Measurements from ENCODE around the gene MYRIP.

MYRIP gene

GRCh38 chr3:40206522-40206921 is 397.1 kb downstream of the MYRIP start:
- no peak overlapping the region for H3K4me2 ChIP-seq (ENCODE audit: low read length)
- no peaks in the 10 kb centered on the region for H3K9me3 ChIP-seq (ENCODE audit: control insufficient read depth, low read length)
- H3K9ac ChIP-seq = no peak overlapping the region
- no peaks in the 10 kb centered on the region for H3K36me3 ChIP-seq (ENCODE audit: control insufficient read depth, insufficient read depth, low read length)
- H3K4me1 ChIP-seq = no peaks in the 10 kb centered on the region
- H3K27me3 ChIP-seq (ENCODE audit: control insufficient read depth, insufficient read depth, low read length) = no peaks in the 10 kb centered on the region
- no peak overlapping the region for H3K4me3 ChIP-seq (ENCODE audit: low read depth, low read length)
- no peak overlapping the region for H3K27ac ChIP-seq
- TF ChIP-seq CTCF (IDR thresholded peaks at IDR 0.05) = no peak
- no peaks in the 10 kb centered on the region for H3K79me2 ChIP-seq
- H2AFZ ChIP-seq = no peak overlapping the region

DNA sequence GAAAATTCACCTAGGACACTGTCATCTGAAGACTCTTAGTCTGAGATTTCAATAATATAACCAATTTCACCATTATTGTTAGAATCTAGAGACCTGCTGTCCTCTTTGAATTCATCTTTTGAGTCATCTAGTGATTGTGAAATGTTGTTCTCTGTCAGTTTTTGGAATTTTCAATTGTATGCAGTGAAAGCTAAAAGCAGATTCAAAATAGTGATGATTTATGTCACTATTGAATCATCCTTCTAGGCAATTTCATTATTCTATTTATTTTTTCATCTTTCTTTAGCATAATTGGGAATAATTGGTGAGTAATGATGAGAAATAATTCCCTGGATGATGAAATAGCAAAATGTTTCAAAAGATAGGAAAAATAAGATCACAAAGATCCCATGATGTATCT is 398.4 kb downstream of the MYRIP start:
- Histone ChIP-seq H3K4me1 (no peaks in the 10 kb centered on the region), H3K4me2 (ENCODE audit: low read length) (no peak overlapping the region), H3K9me3 (ENCODE audit: control insufficient read depth, low read length) (no peaks in the 10 kb centered on the region), H3K9ac (no peak overlapping the region), H2AFZ (no peak overlapping the region), H3K79me2 (no peaks in the 10 kb centered on the region), H3K36me3 (ENCODE audit: control insufficient read depth, insufficient read depth, low read length) (no peaks in the 10 kb centered on the region), H3K4me3 (ENCODE audit: low read depth, low read length) (no peak overlapping the region), H3K27me3 (ENCODE audit: control insufficient read depth, insufficient read depth, low read length) (no peaks in the 10 kb centered on the region), H3K27ac (no peak overlapping the region)
- TF ChIP-seq CTCF (IDR thresholded peaks at IDR 0.05) = no peak

DNA sequence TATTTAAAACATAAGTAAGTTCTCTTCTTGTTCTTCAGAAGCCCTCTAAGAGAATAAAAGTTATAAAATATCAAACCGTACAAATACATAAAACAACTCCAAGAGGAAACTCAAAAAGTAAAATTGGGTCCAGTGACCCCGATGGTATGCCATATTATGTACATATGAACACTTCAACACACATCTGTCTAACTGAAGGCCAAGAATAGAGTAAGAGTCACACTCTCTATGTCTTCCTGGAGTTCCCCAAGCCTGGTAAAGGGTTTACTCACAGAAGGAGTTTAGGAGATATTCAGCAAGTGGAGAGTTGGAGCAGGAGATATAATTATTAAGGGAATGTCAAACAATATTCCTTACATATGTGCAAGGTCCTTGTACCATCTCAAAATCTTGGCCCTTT is 398.8 kb downstream of the MYRIP start:
- no peaks in the 10 kb centered on the region for H3K27me3 ChIP-seq (ENCODE audit: control insufficient read depth, insufficient read depth, low read length)
- H3K9ac ChIP-seq = no peak overlapping the region
- no peaks in the 10 kb centered on the region for H3K9me3 ChIP-seq (ENCODE audit: control insufficient read depth, low read length)
- H3K27ac ChIP-seq = no peak overlapping the region
- H3K36me3 ChIP-seq (ENCODE audit: control insufficient read depth, insufficient read depth, low read length) = no peaks in the 10 kb centered on the region
- no peak for TF ChIP-seq CTCF (IDR thresholded peaks at IDR 0.05)
- H3K4me2 ChIP-seq (ENCODE audit: low read length) = no peak overlapping the region
- H3K79me2 ChIP-seq = no peaks in the 10 kb centered on the region
- H2AFZ ChIP-seq = no peak overlapping the region
- no peak overlapping the region for H3K4me3 ChIP-seq (ENCODE audit: low read depth, low read length)
- H3K4me1 ChIP-seq = no peaks in the 10 kb centered on the region

GRCh38 chr3:40211579-40211978 is 402.2 kb downstream of the MYRIP start:
- Histone ChIP-seq H3K79me2 (no peaks in the 10 kb centered on the region), H3K4me2 (ENCODE audit: low read length) (no peak overlapping the region), H3K4me3 (ENCODE audit: low read depth, low read length) (no peak overlapping the region), H3K27me3 (ENCODE audit: control insufficient read depth, insufficient read depth, low read length) (no peaks in the 10 kb centered on the region), H3K9me3 (ENCODE audit: control insufficient read depth, low read length) (no peaks in the 10 kb centered on the region), H2AFZ (no peak overlapping the region), H3K27ac (no peak overlapping the region), H3K36me3 (ENCODE audit: control insufficient read depth, insufficient read depth, low read length) (no peaks in the 10 kb centered on the region), H3K4me1 (no peaks in the 10 kb centered on the region), H3K9ac (no peak overlapping the region)
- TF ChIP-seq CTCF (IDR thresholded peaks at IDR 0.05) = no peak

DNA sequence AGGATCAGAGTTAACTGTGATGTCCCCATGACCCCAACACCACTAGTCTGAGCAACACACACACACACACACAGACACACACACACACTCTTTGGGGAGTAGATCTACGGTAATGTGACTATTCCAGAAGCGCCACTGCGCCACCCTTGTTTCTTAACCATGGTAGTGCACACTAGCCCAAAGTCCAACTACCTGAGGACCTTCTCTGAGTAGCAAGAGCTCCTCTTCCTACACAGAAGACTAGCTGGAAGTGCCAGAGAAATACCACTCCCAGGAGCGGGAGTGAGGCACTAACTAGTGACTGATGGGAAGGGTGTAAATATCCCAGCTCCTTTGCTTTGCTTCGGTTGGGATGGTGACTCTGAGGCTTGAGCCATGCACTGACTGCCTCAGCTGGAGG is 404.1 kb downstream of the MYRIP start:
- no peaks in the 10 kb centered on the region for H3K9me3 ChIP-seq (ENCODE audit: control insufficient read depth, low read length)
- no peak overlapping the region for H2AFZ ChIP-seq
- H3K4me3 ChIP-seq (ENCODE audit: low read depth, low read length) = no peak overlapping the region
- H3K36me3 ChIP-seq (ENCODE audit: control insufficient read depth, insufficient read depth, low read length) = no peaks in the 10 kb centered on the region
- H3K4me2 ChIP-seq (ENCODE audit: low read length) = no peak overlapping the region
- H3K27ac ChIP-seq = no peak overlapping the region
- H3K27me3 ChIP-seq (ENCODE audit: control insufficient read depth, insufficient read depth, low read length) = no peaks in the 10 kb centered on the region
- no peak overlapping the region for H3K9ac ChIP-seq
- TF ChIP-seq CTCF (IDR thresholded peaks at IDR 0.05) = no peak
- no peaks in the 10 kb centered on the region for H3K4me1 ChIP-seq
- no peaks in the 10 kb centered on the region for H3K79me2 ChIP-seq
